Neutrophil (primary cell): ENCODE measurements around the gene GNG2.
"Not testable (repeated sequence)": the region's sequence is repeated elsewhere in the genome, so short reads cannot be mapped to it uniquely, and the experiment has no call there.

Experiments
- H3K27ac ChIP-seq: fragments of 200-600 bp; sonication (generic); 2 replicates; pipeline ENCODE4 v1.5.1; 2016; ENCODE audit warnings: mild to moderate bottlenecking, moderate library complexity
- H3K27me3 ChIP-seq: fragments of 200-600 bp; sonication (generic); 2 replicates; pipeline ENCODE4 v1.6.0; 2016; ENCODE audit warnings: mild to moderate bottlenecking
- H3K36me3 ChIP-seq: fragments of 200-600 bp; sonication (generic); 2 replicates; pipeline ENCODE4 v1.5.1; 2017
- H3K4me1 ChIP-seq, 2 experiments: fragments of 200-600 bp in 1 of 2; sonication (generic) in 1 of 2; 1 replicate in 1 of 2; 2 replicates in 1 of 2; pipeline versions ENCODE4 v1.5.1 to v1.6.1; 2013 to 2016; ENCODE audit warnings: low read depth in 1 of 2, low read length in 1 of 2, mild to moderate bottlenecking in 1 of 2, moderate library complexity in 1 of 2; ENCODE audit not compliant: control insufficient read depth in 1 of 2, insufficient read depth in 1 of 2
- H3K4me3 ChIP-seq, 2 experiments: fragments of 200-600 bp in 1 of 2; sonication (generic) in 1 of 2; 1 replicate in 1 of 2; 2 replicates in 1 of 2; pipeline ENCODE4 v1.5.1; 2013 to 2016; ENCODE audit warnings: low read depth in 1 of 2, low read length in 1 of 2, mild to moderate bottlenecking in 1 of 2, moderate library complexity in 1 of 2
- H3K9me3 ChIP-seq: fragments of 200-600 bp; sonication (generic); 2 replicates; pipeline ENCODE4 v1.5.1; 2016
- CTCF ChIP-seq: fragments of 200-600 bp; sonication (generic); IDR thresholded peaks from 2 replicates; pipeline ENCODE4 v1.5.1; 2016; ENCODE audit warnings: antibody characterized with exemption

Gene GNG2

GRCh38 chr14:51901475-51902024 is 41.1 kb downstream of the GNG2 start:
- Histone ChIP-seq H3K4me1 (peaks cover 20 to 25% of the 10 kb centered on the region in 2 experiments), H3K9me3 (no peaks in the 10 kb centered on the region), H3K27ac (peak overlapping the region; percentile 33), H3K27me3 (no peaks in the 10 kb centered on the region), H3K36me3 (peaks cover 6% of the 10 kb centered on the region), H3K4me3 (no peak overlapping the region)
- TF ChIP-seq CTCF = no peak

- Histone ChIP-seq H3K27ac (peak overlapping the region; percentile 71), H3K4me1 (peaks cover 17 to 48% of the 10 kb centered on the region in 2 experiments), H3K36me3 (peaks cover 14% of the 10 kb centered on the region)
- H3K4me3 ChIP-seq, H3K27me3 ChIP-seq, H3K9me3 ChIP-seq: not testable (repeated sequence)
Measured at GRCh38 chr14:51905656-51906121, 45.3 kb downstream of the GNG2 start.

DNA sequence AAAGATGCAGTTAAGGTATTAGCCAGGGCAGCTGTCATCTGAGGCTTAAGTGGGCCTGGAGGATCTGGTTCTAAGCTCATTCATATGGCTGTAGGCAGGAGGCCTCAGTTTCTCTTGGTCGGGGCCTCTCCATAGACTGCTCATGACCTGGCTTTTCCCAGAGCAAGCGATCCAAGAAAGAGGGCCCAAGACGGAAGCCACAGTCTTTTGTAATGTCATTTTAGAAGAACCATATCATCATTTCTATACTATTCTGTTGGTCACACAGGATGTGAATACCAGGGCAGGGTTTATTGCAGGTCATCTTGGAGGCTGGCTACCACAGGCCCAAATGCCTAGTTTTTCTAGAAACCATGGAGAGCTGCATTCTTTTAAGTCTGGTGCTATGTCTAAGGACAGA is 47.7 kb downstream of the GNG2 start:
- H3K9me3 ChIP-seq = no peaks in the 10 kb centered on the region
- TF ChIP-seq CTCF = no peak
- no peak overlapping the region for H3K4me3 ChIP-seq
- H3K4me1 ChIP-seq = peaks cover 32 to 63% of the 10 kb centered on the region in 2 experiments
- H3K36me3 ChIP-seq = peaks cover 17% of the 10 kb centered on the region
- H3K27ac ChIP-seq = peak overlapping the region; percentile 36
- no peaks in the 10 kb centered on the region for H3K27me3 ChIP-seq

- no peak for TF ChIP-seq CTCF
- Histone ChIP-seq H3K27ac (peak overlapping the region; percentile 50), H3K27me3 (no peaks in the 10 kb centered on the region), H3K36me3 (peaks cover 22% of the 10 kb centered on the region), H3K9me3 (no peaks in the 10 kb centered on the region), H3K4me1 (peaks cover 16 to 34% of the 10 kb centered on the region in 2 experiments), H3K4me3 (no peak overlapping the region)
Measured at GRCh38 chr14:51912112-51912786, 51.8 kb downstream of the GNG2 start.

DNA sequence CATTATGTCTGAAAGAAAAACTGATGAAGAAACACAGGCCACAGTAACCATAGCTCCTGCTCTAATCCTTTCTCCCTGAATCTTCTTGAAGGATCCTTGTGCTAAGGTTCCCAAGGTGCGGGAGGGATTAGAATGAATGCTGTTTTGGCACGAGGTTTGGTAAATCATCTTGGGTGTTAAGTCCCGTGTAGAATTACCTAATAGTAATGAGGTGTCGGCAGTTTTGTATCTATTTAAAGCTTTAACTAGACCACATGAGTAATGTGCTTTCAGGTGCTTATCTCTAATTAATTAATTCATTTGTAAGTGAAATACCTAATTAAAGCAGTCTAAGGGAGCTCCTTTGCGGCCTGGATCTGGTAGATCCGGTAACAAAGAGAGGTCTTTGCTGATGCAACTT is 53.9 kb downstream of the GNG2 start:
- Histone ChIP-seq H3K4me3 (no peak overlapping the region), H3K36me3 (peaks cover 25% of the 10 kb centered on the region), H3K9me3 (no peaks in the 10 kb centered on the region), H3K27me3 (no peaks in the 10 kb centered on the region), H3K4me1 (peaks cover 16 to 21% of the 10 kb centered on the region in 2 experiments), H3K27ac (peak overlapping the region; percentile 50)
- TF ChIP-seq CTCF = no peak

DNA sequence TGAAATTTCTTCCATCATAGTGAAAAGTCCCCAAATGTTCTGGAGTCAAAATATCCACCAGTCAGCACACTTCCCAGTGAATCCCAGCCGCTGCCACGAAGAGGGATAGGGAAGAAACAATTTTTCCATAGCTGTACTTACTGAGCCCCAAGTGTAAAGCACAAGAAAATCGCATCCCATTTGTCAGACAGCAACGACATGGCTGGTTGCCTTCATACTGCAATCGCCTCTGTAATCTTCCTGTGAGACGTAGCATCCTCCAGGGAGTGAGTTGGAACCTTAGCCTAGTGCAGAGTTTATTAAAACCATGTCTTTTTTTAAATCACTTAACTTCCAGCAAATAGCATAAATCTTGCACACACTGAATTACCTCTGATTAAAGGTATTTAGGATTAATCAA is 56.8 kb downstream of the GNG2 start:
- Histone ChIP-seq H3K27me3 (no peaks in the 10 kb centered on the region), H3K4me3 (no peak overlapping the region), H3K9me3 (no peaks in the 10 kb centered on the region), H3K4me1 (peaks cover 9 to 10% of the 10 kb centered on the region in 2 experiments), H3K27ac (peak overlapping the region; percentile 6), H3K36me3 (peaks cover 20% of the 10 kb centered on the region)
- TF ChIP-seq CTCF = no peak
